Measurements from ENCODE around the gene NAA20. TPM values are rescaled to one million over a fixed set of nuclear protein-coding genes. Genes with fewer than 3 reads are reported as not detected.

NAA20 gene
- total and polyA plus RNA-seq, 2 of the 13 experiments (the other 11 are each of a cell fraction or from before 2014, with no cell fraction given) = 81.9 to 82.8 TPM

DNA sequence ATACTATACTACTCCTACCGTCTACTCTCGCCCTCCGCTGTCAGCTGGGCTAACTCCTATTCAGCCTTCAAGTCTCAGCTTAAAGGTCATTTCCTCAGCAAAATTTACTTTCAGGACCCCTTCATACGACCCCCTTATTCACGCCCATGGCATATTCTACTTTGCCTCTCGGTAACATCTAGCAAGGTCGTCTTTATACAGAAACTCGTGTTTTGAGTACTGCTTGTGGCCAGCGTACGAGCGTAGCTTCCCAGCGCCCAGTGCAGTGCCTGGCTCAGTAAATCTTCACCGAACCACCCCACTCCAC is 34.6 kb downstream of the NAA20 start (continued):
- TF ChIP-seq ZBTB1 (CRISPR knock-in tag; IDR thresholded peaks at IDR 0.05; ENCODE audit: borderline replicate concordance) (no peak), CEBPG (CRISPR knock-in tag; IDR thresholded peaks at IDR 0.05) (no peak), IKZF4 (CRISPR knock-in tag; IDR thresholded peaks at IDR 0.05; ENCODE audit: borderline replicate concordance, low read depth, not compliant biosample characterization) (no peak), SMARCC2 (IDR thresholded peaks at IDR 0.05) (0 out of 2 replicates have a peak, but pooled peaks have one; percentile 35), SMYD3 (CRISPR knock-in tag; IDR thresholded peaks at IDR 0.05) (0 out of 2 replicates have a peak, but pooled peaks have one; percentile 54), ZNF546 (CRISPR knock-in tag; conservative IDR thresholded peaks at IDR 0.05) (no peak), ZNF720 (CRISPR knock-in tag; IDR thresholded peaks at IDR 0.05) (no peak), HNRNPK (IDR thresholded peaks at IDR 0.05; ENCODE audit: low read depth, low read length, poor library complexity, severe bottlenecking) (no peak), TCF12 (IDR thresholded peaks at IDR 0.05) (no peak), TCF12 (CRISPR knock-in tag; IDR thresholded peaks at IDR 0.05) (0 out of 2 replicates have a peak, but pooled peaks have one; percentile 50), HOXA9 (CRISPR knock-in tag; IDR thresholded peaks at IDR 0.05; ENCODE audit: borderline replicate concordance) (no peak), ZNF430 (CRISPR knock-in tag; IDR thresholded peaks at IDR 0.05) (0 out of 2 replicates have a peak, but pooled peaks have one; percentile 52), ZNF543 (CRISPR knock-in tag; IDR thresholded peaks at IDR 0.05) (no peak), KDM6A (CRISPR knock-in tag; IDR thresholded peaks at IDR 0.05; ENCODE audit: low read depth) (no peak), JUNB (CRISPR knock-in tag; IDR thresholded peaks at IDR 0.05; ENCODE audit: borderline replicate concordance) (no peak), FOXK1 (CRISPR knock-in tag; IDR thresholded peaks at IDR 0.05; ENCODE audit: borderline replicate concordance, low read depth) (no peak), SRSF1 (optimal IDR thresholded peaks at IDR 0.05; ENCODE audit: low read depth, low read length) (no peak), MED8 (CRISPR knock-in tag; IDR thresholded peaks at IDR 0.05; ENCODE audit: insufficient replicate concordance) (peak; percentile 29), ZNF644 (CRISPR knock-in tag; IDR thresholded peaks at IDR 0.05; ENCODE audit: low read depth) (no peak)
- TF ChIP-seq, protein P1, sequence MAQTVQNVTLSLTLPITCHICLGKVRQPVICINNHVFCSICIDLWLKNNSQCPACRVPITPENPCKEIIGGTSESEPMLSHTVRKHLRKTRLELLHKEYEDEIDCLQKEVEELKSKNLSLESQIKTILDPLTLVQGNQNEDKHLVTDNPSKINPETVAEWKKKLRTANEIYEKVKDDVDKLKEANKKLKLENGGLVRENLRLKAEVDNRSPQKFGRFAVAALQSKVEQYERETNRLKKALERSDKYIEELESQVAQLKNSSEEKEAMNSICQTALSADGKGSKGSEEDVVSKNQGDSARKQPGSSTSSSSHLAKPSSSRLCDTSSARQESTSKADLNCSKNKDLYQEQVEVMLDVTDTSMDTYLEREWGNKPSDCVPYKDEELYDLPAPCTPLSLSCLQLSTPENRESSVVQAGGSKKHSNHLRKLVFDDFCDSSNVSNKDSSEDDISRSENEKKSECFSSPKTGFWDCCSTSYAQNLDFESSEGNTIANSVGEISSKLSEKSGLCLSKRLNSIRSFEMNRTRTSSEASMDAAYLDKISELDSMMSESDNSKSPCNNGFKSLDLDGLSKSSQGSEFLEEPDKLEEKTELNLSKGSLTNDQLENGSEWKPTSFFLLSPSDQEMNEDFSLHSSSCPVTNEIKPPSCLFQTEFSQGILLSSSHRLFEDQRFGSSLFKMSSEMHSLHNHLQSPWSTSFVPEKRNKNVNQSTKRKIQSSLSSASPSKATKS (CRISPR knock-in tag; IDR thresholded peaks at IDR 0.05) = no peak
- TF ChIP-seq, protein P2, sequence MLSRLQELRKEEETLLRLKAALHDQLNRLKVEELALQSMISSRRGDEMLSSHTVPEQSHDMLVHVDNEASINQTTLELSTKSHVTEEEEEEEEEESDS (CRISPR knock-in tag; IDR thresholded peaks at IDR 0.05; ENCODE audit: borderline replicate concordance) = peak; percentile 65; the same call in 1 of the 2 replicates
- TF ChIP-seq, protein P3, sequence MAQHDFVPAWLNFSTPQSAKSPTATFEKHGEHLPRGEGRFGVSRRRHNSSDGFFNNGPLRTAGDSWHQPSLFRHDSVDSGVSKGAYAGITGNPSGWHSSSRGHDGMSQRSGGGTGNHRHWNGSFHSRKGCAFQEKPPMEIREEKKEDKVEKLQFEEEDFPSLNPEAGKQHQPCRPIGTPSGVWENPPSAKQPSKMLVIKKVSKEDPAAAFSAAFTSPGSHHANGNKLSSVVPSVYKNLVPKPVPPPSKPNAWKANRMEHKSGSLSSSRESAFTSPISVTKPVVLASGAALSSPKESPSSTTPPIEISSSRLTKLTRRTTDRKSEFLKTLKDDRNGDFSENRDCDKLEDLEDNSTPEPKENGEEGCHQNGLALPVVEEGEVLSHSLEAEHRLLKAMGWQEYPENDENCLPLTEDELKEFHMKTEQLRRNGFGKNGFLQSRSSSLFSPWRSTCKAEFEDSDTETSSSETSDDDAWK (CRISPR knock-in tag; IDR thresholded peaks at IDR 0.05) = no peak
- TF ChIP-seq, protein P4, sequence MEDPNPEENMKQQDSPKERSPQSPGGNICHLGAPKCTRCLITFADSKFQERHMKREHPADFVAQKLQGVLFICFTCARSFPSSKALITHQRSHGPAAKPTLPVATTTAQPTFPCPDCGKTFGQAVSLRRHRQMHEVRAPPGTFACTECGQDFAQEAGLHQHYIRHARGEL (CRISPR knock-in tag; IDR thresholded peaks at IDR 0.05) = no peak
- TF ChIP-seq, protein P5, sequence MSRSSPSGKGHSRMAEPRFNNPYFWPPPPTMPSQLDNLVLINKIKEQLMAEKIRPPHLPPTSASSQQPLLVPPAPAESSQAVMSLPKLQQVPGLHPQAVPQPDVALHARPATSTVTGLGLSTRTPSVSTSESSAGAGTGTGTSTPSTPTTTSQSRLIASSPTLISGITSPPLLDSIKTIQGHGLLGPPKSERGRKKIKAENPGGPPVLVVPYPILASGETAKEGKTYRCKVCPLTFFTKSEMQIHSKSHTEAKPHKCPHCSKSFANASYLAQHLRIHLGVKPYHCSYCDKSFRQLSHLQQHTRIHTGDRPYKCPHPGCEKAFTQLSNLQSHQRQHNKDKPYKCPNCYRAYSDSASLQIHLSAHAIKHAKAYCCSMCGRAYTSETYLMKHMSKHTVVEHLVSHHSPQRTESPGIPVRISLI (CRISPR knock-in tag; IDR thresholded peaks at IDR 0.05; ENCODE audit: borderline replicate concordance) = no peak
- TF ChIP-seq, protein P6, sequence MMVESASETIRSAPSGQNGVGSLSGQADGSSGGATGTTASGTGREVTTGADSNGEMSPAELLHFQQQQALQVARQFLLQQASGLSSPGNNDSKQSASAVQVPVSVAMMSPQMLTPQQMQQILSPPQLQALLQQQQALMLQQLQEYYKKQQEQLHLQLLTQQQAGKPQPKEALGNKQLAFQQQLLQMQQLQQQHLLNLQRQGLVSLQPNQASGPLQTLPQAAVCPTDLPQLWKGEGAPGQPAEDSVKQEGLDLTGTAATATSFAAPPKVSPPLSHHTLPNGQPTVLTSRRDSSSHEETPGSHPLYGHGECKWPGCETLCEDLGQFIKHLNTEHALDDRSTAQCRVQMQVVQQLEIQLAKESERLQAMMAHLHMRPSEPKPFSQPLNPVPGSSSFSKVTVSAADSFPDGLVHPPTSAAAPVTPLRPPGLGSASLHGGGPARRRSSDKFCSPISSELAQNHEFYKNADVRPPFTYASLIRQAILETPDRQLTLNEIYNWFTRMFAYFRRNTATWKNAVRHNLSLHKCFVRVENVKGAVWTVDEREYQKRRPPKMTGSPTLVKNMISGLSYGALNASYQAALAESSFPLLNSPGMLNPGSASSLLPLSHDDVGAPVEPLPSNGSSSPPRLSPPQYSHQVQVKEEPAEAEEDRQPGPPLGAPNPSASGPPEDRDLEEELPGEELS (CRISPR knock-in tag; IDR thresholded peaks at IDR 0.05) = no peak
